ENCODE data around the gene RASA4B.
"Not testable (repeated sequence)": the region's sequence is repeated elsewhere in the genome, so short reads cannot be mapped to it uniquely, and the experiment has no call there.

The RASA4B gene

GRCh38 chr7:102527822-102528793 is 10.5 kb upstream of the RASA4B start:
- not testable (repeated sequence) for H3K36me3 ChIP-seq (ENCODE audit: control insufficient read depth, insufficient read depth, low read length); H3K27me3 ChIP-seq (ENCODE audit: control insufficient read depth, insufficient read depth, low read length); H3K4me3 ChIP-seq (ENCODE audit: low read depth, low read length); H3K9ac ChIP-seq (ENCODE audit: low read depth, low read length); H3K9me3 ChIP-seq (ENCODE audit: control insufficient read depth, insufficient read depth, low read length); H3K4me1 ChIP-seq (ENCODE audit: control insufficient read depth, insufficient read depth, low read length)

DNA sequence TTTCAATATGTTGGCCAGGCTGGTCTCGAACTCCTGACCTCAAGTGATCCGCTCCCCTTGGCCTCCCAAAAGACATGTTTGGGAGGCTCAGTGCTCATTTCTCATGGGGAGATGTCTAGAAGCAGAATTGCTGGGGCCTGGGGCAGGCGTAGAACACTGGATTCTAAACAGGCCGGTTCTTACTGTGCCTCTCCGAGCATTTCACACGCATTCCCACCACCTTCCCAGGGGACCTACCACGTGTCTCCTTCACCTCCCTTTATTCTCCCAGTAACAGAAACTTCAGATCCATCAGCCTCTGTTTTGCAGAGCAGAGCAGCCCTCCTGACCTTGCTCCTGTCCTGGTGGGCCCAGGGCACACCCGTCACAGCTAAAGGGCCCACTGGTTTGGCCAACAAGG is 9.6 kb upstream of the RASA4B start:
- not testable (repeated sequence) for H3K4me3 ChIP-seq (ENCODE audit: low read depth, low read length); H3K27me3 ChIP-seq (ENCODE audit: control insufficient read depth, insufficient read depth, low read length); H3K9ac ChIP-seq (ENCODE audit: low read depth, low read length); H3K4me1 ChIP-seq (ENCODE audit: control insufficient read depth, insufficient read depth, low read length); H3K36me3 ChIP-seq (ENCODE audit: control insufficient read depth, insufficient read depth, low read length); H3K9me3 ChIP-seq (ENCODE audit: control insufficient read depth, insufficient read depth, low read length)

DNA sequence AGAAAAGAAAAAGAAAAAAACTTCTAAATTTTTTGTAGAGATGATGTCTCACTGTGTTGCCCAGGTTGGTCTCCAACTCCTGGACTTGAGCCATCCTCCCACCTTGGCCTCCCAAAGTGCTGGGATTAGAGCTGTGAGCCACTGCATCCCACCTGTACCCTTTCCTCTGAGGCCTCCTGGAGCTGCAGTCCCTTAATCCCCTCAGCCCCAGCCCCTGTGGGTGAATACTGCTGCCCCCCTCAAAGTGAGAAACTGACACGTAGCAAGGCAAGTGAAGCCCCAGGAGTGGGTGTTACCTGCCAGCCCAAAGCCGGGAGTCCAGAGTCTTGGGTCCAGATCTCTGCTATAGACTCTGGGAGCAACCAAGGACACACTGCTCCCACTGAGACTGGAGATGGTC is 7.2 kb upstream of the RASA4B start:
- H3K9me3 ChIP-seq (ENCODE audit: control insufficient read depth, insufficient read depth, low read length); H3K9ac ChIP-seq (ENCODE audit: low read depth, low read length); H3K4me1 ChIP-seq (ENCODE audit: control insufficient read depth, insufficient read depth, low read length); H3K27me3 ChIP-seq (ENCODE audit: control insufficient read depth, insufficient read depth, low read length); H3K4me3 ChIP-seq (ENCODE audit: low read depth, low read length); H3K36me3 ChIP-seq (ENCODE audit: control insufficient read depth, insufficient read depth, low read length): not testable (repeated sequence)

- H3K9me3 ChIP-seq (ENCODE audit: control insufficient read depth, insufficient read depth, low read length); H3K27me3 ChIP-seq (ENCODE audit: control insufficient read depth, insufficient read depth, low read length); H3K9ac ChIP-seq (ENCODE audit: low read depth, low read length); H3K4me1 ChIP-seq (ENCODE audit: control insufficient read depth, insufficient read depth, low read length); H3K36me3 ChIP-seq (ENCODE audit: control insufficient read depth, insufficient read depth, low read length); H3K4me3 ChIP-seq (ENCODE audit: low read depth, low read length): not testable (repeated sequence)
Measured at GRCh38 chr7:102520797-102521196, 3.2 kb upstream of the RASA4B start.

- H3K4me1 ChIP-seq (ENCODE audit: control insufficient read depth, insufficient read depth, low read length); H3K4me3 ChIP-seq (ENCODE audit: low read depth, low read length); H3K9ac ChIP-seq (ENCODE audit: low read depth, low read length); H3K27me3 ChIP-seq (ENCODE audit: control insufficient read depth, insufficient read depth, low read length); H3K36me3 ChIP-seq (ENCODE audit: control insufficient read depth, insufficient read depth, low read length); H3K9me3 ChIP-seq (ENCODE audit: control insufficient read depth, insufficient read depth, low read length): not testable (repeated sequence)
Measured at GRCh38 chr7:102516951-102517350, 626 bp downstream of the RASA4B start.

DNA sequence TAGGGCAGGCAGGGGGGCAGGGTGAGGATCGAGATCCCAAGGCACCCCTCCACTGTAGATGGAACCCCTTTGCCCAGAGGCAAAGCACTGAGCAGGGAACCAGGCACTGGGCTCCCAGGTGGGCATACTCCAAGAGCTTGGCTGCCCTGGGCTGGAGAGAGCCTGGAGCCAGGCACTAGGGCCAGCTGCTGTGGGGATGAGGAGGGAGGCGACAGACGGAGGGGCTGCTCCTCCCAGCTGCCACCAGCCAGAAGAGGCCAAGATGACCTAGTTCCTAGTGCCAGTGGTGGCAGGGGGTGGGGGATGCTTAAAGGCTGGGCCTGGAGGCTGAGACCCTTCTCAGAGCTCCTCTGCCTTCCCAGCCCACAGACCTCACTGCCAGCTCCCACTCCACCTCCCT is 1.7 kb downstream of the RASA4B start:
- not testable (repeated sequence) for H3K4me1 ChIP-seq (ENCODE audit: control insufficient read depth, insufficient read depth, low read length); H3K36me3 ChIP-seq (ENCODE audit: control insufficient read depth, insufficient read depth, low read length)

GRCh38 chr7:102514881-102515721 is 2.5 kb downstream of the RASA4B start:
- H3K36me3 ChIP-seq (ENCODE audit: control insufficient read depth, insufficient read depth, low read length); H3K9me3 ChIP-seq (ENCODE audit: control insufficient read depth, insufficient read depth, low read length); H3K9ac ChIP-seq (ENCODE audit: low read depth, low read length); H3K4me1 ChIP-seq (ENCODE audit: control insufficient read depth, insufficient read depth, low read length); H3K27me3 ChIP-seq (ENCODE audit: control insufficient read depth, insufficient read depth, low read length); H3K4me3 ChIP-seq (ENCODE audit: low read depth, low read length): not testable (repeated sequence)

More for the DNA sequence above, 1.7 kb downstream of the RASA4B start:
- H3K9ac ChIP-seq (ENCODE audit: low read depth, low read length); H3K4me3 ChIP-seq (ENCODE audit: low read depth, low read length); H3K9me3 ChIP-seq (ENCODE audit: control insufficient read depth, insufficient read depth, low read length); H3K27me3 ChIP-seq (ENCODE audit: control insufficient read depth, insufficient read depth, low read length): not testable (repeated sequence)

DNA sequence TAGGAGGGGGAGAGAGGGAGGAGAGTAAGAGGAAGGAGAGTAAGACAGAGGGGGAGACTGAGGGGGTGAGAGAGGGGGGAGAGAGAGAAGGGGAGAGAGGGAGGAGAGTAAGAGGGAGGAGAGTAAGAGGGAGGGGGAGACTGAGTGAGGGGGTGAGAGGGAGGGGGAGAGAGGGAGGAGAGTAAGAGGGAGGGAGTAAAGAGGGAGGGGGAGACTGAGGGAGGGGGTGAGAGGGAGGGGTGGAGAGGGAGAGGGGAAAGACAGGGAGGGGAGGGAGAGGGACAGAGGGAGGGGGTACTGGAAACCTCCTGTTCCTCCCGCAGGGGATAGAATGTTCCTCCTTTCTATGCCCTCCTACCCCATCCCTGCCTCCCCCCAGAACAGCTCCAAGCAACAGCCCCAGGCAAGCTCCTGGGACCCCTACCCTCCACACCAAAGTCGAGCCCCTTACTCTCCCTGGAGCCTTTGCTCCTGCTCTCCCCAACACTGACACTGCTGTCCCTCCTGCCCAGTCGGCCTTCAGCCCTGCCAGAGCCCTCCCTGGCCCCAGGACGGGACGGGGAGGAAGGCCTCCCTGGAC is 4.8 kb downstream of the RASA4B start:
- not testable (repeated sequence) for H3K9ac ChIP-seq (ENCODE audit: low read depth, low read length)

DNA sequence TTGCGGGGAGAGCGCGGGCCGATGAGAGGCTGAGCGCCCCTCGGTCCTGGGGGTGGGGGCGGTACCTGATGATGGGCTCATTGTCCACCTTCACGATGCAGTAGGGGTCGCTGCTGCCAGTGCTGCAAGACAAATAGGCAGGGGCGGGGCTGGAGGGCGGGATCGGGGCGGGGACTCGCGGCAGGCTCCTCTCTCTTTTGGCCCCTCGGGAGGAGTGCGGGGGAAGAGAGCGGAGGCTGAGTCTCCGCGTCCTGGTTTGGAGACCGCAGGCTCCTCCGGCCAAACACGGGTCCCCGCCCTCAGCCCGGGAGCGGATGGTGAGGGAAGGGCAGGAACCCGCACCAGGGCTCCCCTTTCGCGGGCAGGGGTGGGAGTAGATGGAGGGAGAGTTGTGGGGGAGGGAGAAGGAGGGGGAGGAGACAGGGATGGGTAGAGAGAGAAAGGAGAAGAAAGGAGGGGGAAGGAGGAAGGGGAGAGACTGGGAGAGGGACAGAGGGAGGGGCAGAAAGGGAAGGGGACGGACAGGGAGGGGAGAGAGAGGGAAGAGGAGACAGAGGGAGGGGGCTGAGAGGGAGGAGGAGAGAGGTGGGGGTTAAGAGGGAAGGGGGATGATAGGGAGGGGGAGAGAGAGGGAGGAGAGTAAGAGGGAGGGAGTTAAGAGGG is 5.6 kb downstream of the RASA4B start:
- H3K4me3 ChIP-seq (ENCODE audit: low read depth, low read length); H3K36me3 ChIP-seq (ENCODE audit: control insufficient read depth, insufficient read depth, low read length); H3K27me3 ChIP-seq (ENCODE audit: control insufficient read depth, insufficient read depth, low read length); H3K4me1 ChIP-seq (ENCODE audit: control insufficient read depth, insufficient read depth, low read length); H3K9me3 ChIP-seq (ENCODE audit: control insufficient read depth, insufficient read depth, low read length); H3K9ac ChIP-seq (ENCODE audit: low read depth, low read length): not testable (repeated sequence)

More for the DNA sequence above, 4.8 kb downstream of the RASA4B start:
- not testable (repeated sequence) for H3K4me3 ChIP-seq (ENCODE audit: low read depth, low read length); H3K9me3 ChIP-seq (ENCODE audit: control insufficient read depth, insufficient read depth, low read length); H3K36me3 ChIP-seq (ENCODE audit: control insufficient read depth, insufficient read depth, low read length); H3K27me3 ChIP-seq (ENCODE audit: control insufficient read depth, insufficient read depth, low read length); H3K4me1 ChIP-seq (ENCODE audit: control insufficient read depth, insufficient read depth, low read length)

- H3K9ac ChIP-seq (ENCODE audit: low read depth, low read length); H3K4me3 ChIP-seq (ENCODE audit: low read depth, low read length); H3K9me3 ChIP-seq (ENCODE audit: control insufficient read depth, insufficient read depth, low read length); H3K36me3 ChIP-seq (ENCODE audit: control insufficient read depth, insufficient read depth, low read length); H3K27me3 ChIP-seq (ENCODE audit: control insufficient read depth, insufficient read depth, low read length); H3K4me1 ChIP-seq (ENCODE audit: control insufficient read depth, insufficient read depth, low read length): not testable (repeated sequence)
Measured at GRCh38 chr7:102510575-102510974, 7.0 kb downstream of the RASA4B start.

GRCh38 chr7:102507410-102508088 is 10.0 kb downstream of the RASA4B start:
- not testable (repeated sequence) for H3K27me3 ChIP-seq (ENCODE audit: control insufficient read depth, insufficient read depth, low read length); H3K9me3 ChIP-seq (ENCODE audit: control insufficient read depth, insufficient read depth, low read length); H3K4me1 ChIP-seq (ENCODE audit: control insufficient read depth, insufficient read depth, low read length); H3K9ac ChIP-seq (ENCODE audit: low read depth, low read length); H3K4me3 ChIP-seq (ENCODE audit: low read depth, low read length); H3K36me3 ChIP-seq (ENCODE audit: control insufficient read depth, insufficient read depth, low read length)
